Stimulated activated CD4-positive, alpha-beta T cell treated with anti-CD3 and anti-CD28 coated beads, TNF-alpha, amount 100 ng/mL, for 24 hours (primary cell): ENCODE data around the gene ADNP.
"Not testable (repeated sequence)": the region's sequence is repeated elsewhere in the genome, so short reads cannot be mapped to it uniquely, and the experiment has no call there.

ENCODE experiments used
- DNase-seq, 3 experiments: peaks; one replicate each; pipeline ENCODE4 v3.0.0-alpha.2; 2020; ENCODE audit warnings: low read depth in 3 of 3

The ADNP gene

DNA sequence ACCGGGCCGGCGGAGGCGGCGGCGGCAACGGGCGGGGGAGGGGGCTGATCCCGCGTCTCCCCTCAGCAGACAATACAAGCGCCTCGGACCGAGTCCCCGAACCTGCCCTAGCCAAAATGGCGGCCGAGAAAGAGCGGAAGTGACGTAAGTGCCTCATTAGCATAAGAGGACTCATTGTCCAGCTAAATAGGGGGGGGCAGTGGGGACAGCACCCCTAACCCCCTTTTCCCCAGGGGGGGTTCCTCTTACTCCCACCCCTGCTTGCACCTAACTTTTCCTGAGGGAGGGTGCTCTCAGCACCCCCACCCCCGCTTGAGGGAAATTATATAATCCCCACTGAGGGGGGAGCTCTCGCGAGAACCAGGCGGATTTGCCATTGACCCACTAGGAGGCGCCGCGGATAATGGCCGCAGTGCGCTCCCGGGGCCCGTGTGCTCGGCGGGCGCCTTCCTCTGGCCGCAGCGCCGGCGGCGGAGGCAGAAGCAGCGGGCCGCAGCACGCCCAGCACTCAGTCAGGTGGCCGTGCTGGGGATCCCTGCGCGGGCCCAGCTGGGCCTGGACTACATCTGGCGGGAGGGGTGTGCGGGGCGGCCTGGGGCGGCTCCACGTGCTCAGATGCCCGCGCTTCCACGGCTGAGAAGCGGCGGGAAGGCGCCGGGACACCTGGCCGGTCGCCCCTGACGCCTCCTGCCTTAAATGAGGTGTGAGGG, at the start of gene ADNP:
ADNP (minus strand) TSS at position 132 of the 710 bp plus-strand sequence. CDS start 27,441 bp downstream, outside the sequence.
- DNase-seq = peak; percentile 77 to 81 (median 80)

DNA sequence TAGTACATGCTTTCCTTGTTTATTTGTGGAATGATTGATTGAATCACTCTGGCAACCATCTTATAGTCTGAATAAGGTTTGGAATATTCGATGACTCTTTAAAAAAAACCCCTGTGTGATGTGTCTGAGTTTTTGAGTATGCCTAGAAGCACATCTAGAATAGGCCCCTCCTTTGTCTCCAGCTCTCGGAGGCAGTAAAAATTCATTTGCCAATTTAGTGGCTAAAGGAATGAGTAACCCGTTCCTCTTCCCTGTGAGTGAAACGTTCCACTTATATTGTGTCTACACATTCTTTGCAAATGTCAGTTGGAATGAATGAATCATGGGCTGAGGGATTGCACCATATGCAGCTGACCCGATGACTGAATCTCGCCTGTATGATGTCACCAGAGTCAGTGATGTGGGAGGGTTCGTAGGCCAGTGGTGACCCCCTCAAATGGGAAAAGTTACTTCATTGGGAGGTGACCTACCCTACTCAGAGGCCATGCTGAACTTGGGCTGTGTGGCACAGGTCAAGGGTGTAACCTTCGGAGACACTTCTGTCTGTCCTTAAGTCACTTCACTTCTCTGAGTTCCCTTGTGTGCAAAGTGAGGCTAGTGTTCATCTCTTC, 48.9 kb upstream of the ADNP start:
- peak in 1 of 3 experiments; percentile 33 for DNase-seq

DNA sequence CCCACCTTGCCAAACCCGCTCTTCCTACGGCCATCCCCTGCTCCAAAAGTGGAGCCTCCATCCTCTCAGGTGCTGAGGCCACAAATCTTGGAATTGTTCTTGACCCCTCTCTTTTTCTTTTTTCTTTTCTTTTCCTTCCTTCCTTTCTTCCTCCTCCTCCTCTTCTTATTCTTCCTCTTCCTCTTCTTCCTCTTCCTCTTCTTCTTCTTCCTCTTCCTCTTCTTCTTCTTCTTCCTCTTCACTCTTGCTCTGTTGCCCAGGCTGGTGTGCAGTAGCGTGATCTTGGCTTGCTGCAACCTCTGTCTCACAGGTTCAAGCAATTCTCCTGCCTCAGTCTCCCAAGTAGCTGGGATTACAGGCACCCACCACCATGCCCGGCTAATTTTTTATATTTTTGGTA, 47.3 kb upstream of the ADNP start:
- DNase-seq = not testable (repeated sequence)

DNA sequence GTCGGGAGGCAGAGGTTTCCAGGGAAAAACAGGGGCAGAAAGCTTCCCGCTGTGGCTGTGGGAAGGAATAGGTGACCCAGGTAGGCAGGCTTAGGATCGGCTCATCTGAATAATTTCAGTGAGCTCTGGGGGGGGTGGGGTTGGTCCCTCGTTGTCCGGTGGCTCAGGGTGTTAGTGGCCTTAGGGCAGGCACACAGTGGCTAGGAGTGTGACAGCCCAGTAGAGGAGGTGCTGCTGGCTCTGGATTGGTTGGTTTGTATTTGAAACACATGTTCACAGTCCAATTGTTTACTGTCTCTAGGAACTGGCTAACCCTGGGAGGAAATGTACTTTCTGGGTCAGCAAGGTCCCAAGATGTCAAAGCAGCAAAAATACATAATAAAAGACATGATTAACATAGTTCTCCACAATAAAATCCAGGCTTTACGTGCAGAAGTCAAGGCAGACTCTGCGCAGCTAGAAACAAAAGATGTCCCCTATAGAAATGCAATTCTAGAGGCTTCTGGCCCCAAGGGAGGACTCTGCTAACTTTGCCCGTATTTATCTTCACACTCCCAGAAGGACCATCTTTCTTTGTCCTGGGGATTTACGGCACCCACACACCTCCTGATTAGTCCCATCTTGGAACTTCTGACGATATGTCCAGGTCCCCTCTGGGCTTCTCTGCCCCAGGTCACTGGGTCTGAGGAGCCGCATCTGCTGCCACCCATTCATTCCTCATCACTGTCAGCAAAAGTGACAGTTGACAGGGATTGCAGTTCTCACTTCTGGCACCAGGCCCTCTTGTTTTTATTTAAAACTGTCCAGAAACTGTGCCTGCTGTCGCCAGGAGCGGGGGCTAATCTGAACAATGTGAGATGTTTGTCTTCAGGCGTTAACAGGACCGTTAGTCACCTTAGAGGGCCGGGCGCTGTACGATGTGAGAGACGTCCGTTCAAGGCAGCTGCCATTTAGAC, 46.1 kb upstream of the ADNP start:
- DNase-seq = no peak

DNA sequence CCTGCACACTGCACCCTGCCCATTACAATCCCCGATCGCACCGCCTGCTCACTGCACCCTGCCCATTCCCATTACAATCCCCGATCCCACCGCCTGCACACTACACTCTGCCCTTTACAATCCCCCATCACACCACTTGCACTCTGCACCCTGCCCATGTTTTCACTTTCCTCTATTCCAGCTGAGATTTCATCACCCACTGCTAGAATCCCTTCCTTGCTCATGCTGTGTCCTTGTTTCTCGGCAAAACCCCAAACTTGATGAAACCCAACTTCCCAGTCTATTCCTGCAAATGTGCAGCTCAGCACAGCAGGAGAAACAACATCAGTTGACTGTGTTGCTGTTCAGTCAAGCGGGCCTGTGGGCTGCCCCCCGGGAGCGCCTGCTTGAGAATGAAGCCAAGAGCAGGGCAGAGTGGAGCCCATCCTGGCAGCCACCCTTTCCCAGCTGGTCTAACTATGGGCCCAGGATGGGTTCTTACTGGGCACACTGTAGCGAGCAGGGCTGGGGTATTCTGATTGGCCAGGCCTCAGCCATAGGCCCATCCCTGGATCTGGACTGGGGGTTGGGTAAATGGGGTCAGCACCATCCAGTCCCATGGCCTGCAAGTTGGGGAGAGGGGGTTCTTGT, 44.6 kb upstream of the ADNP start:
- no peak for DNase-seq

DNA sequence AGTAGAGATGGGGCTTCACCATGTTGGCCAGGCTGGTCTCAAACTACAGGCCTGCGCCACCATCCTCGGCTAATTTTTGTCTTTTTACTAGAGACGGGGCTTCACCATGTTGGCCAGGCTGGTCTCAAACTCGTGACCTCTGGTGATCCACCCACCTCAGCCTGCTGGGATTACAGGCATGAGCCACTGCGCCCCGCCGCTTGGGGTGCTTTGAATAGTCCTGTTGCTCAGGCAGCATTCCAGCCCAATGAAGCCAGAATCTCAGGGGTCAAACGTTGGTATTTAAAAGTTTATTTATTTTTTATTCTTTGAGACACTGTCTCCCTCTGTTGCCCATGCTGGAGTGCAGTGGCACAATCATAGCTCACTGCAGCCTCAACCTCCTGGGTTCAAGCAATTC, 38.7 kb upstream of the ADNP start:
- no peak for DNase-seq

DNA sequence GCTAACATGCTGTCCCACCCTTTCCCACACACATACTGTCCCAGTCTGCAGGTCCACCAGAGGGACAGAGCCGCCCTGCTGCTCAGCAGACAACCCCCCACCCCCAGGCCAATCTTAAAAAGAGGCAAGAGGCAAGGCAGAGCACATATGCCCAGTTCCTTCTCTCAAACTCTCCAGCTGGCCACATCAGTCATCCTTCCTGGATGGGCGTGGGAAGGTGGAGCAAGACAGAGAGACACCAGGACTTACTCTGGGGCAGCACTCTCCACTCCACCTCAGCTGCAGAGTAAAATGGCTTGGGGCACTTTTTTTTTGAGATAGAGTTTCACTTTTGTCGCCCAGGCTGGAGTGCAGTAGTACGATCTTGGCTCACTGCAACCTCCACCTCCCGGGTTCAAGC, 38.2 kb upstream of the ADNP start:
- no peak for DNase-seq

DNA sequence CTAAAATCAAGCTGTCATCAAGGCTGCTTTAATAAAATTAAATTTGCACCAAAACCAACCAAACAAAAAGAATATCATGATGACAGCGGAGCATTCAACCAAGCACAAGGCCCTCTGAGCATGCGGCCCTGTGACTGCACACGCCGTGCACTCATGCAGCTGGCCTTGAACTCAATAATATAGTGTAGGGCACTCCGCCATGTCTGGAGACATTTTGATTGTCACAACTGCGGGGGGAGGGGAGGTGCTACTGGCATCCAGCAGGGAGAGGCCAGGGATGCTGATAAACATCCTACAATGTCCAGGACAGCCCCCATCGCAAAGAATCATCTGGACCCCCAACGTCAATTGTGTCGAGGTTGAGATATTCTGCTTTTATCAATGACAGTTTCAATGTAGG, 37.1 kb upstream of the ADNP start:
- DNase-seq = no peak

DNA sequence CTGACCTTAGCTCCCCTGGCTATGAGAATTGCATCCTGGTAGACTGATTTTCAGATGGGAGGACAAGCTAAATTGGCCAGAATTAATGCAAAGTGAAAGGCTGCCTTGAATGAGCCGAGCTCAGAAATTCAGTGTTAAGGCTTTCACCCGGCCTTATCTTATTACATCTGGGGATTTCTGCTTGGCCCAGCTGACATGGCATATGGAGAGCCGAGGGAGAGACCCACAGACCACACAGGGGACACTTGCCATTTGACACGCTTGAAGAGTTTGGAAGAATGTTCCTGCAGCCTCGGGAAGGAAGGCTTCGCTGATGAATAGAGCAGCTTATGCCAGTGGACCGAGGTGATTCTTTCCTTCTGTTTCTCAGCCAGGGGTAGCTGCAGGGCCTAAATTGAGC, 36.3 kb upstream of the ADNP start:
- DNase-seq = no peak

DNA sequence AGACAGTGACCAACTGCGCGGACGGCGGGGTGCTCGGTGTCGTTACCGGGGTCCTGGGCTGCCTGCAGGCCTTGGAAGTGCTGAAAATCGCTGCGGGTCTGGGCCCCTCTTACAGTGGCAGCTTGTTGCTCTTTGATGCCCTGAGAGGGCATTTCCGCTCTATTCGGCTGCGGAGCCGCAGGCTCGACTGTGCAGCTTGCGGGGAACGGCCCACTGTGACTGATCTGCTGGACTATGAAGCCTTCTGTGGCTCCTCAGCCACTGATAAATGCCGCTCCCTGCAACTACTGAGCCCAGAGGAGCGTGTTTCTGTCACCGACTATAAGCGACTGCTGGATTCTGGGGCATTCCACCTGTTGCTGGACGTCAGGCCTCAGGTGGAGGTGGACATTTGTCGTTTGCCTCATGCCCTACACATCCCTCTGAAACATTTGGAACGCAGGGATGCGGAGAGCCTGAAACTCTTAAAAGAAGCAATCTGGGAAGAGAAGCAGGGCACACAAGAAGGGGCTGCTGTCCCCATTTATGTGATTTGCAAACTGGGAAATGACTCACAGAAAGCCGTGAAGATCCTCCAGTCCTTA, 28.4 kb upstream of the ADNP start:
- DNase-seq = no peak

DNA sequence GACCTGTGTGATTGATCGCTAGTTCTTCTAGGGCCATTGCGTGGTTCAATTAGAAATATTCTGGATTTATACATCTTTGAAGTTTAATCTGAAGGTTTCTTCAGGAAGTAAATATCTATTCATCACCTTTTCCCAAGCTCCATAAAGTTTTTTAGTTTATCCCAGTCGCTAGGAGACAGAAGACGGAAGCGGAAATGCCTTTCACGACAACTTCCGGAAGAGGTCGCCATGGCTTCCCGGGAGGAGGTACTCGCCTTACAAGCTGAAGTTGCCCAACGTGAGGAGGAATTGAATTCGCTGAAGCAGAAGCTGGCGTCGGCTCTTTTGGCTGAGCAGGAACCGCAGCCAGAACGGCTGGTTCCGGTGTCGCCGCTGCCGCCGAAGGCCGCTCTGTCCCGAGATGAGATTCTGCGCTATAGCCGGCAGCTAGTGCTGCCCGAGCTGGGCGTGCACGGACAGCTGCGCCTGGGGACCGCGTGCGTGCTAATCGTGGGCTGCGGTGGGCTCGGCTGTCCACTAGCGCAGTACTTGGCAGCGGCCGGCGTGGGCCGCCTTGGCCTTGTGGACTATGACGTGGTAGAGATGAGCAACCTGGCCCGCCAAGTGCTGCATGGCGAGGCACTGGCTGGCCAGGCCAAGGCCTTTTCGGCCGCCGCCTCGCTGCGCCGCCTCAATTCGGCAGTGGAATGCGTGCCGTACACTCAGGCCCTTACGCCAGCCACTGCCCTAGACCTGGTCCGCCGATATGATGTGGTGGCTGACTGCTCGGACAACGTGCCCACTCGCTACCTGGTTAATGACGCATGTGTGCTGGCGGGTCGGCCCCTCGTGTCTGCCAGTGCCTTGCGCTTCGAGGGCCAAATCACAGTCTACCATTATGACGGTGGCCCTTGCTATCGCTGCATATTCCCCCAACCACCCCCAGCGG, 27.6 kb upstream of the ADNP start, which contains the start of gene MOCS3:
MOCS3 (plus strand) TSS at position 204 of the 928 bp plus-strand sequence; CDS start at position 229, 25 bp downstream.
- DNase-seq = peak; percentile 54 to 81 (median 66)

DNA sequence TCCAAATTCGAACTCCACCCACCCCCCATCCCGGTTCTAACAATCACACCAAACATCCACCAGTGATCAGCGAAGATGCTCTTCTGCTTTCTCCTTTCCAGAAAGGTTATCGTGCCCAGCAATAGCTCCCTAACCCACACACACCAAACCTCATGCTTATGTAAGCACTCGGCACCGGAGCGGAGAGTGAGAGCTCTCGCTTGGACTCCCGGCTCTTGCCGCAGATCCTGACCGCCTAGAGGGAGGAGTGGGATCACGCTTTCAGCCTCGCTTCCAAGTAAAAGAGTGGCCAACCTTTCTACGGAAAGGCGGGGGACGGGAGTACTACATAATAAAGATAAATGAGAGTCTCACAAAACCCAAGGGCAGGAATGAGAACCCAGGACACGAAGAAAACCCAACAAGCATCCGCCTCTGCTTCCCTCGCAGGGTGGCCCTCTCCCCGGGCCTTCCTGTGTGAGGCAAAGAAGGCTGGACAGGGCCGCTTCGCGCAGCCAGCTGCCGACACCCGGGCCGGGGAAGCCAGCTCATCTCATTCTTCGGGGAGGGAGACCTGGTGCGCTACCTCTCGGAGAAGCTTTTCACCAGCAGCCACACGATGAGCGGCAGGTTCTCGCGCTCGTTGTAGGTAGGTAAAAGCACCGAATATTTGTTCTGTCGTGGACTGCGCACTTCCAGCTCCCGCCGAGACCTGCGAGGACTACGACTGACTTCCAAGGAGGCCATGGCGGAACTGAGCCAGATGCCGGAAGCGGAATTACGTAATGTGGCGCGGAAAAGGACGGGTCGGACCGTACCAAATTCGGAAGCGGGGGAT, 26.8 kb upstream of the ADNP start, which contains the start of gene DPM1:
DPM1 (minus strand) TSS at position 735 of the 817 bp plus-strand sequence; CDS start at position 726, 9 bp downstream.
- peak; percentile 77 to 88 (median 82) for DNase-seq

DNA sequence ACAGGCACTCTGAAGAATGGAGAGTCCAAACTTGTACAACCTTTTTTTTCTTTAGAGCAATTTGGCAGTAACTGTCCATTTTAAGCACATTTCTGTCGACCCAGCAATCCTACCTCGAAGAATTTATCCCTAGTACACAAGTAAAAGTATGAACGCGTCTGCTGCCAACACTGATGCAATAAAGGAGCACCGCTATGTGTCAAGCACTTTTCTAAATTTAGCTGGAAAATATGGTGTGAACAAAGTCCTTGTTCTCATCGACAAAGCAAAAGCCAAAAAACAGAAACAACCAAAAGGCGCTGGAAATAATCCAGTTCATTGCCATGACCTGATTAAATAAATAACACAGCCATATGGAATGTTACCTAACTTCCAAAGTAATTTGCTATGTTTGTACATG, 26.0 kb upstream of the ADNP start:
- DNase-seq = no peak

DNA sequence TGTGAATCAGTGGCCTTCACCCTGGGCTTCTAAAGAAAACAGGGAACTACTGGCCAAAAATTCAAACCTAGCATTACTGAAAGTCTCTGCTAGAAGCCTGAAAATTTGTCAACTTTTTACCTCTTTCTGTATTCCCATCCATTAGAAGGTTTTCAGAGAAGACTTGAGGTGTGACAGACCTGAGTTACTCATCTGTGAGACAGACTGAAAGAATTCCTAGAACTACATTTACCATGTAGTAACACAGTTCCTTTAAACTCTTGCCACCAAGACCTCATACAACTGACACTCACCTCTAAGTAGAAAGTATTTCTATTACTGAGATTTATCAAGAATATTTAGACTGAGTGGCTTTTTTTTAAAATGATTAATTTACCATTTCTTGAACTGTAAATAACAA, 22.6 kb upstream of the ADNP start:
- DNase-seq = no peak

DNA sequence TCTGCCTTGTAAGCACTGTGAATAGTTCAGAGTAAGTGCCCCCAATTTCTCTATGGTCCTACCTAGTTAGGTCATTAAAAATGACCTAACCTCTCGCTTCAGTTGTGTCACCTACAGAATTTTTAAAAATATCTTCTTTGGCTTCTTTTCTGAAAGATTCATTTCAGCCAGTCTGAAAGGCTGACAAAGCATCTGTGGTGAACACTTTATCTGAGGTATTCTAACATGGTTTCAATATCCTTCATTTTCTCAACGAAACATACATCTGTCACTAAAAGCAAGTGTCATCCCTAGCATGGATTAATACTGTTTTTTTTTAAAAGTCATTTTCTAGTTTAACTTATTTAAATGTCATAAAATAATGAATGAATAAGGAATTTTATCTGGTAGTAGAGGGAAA, 22.0 kb upstream of the ADNP start:
- no peak for DNase-seq

DNA sequence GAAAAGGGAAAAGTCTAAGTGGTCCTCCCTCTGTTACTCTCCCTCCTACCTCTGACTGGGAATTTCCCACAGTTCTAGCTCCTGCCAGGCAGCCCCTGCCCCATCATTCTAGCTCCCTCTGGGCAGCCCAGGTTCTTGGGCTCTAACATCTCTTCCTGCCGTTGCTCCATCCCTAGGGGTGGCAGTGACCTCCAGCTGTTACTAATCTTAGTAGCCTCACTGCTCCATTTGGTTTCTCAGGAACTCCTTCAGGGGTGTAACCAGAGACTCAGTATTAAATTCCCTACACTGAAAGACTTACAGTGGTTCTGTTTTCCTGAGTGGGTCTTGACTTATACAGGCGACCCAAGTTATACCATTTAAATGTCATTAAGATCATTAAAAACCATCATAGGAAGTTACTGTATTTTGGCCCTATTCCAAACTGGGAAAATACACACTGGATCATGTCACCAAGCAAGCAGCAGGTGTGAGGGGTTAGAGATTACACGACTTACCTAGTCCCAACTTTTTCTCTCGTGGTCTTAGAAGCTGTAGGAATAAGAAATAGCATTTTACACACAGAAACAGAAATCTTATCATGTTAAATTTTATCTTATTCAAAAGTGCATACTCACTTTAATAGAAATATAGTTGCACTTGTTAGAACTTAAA, 17.0 kb upstream of the ADNP start:
- DNase-seq = no peak

DNA sequence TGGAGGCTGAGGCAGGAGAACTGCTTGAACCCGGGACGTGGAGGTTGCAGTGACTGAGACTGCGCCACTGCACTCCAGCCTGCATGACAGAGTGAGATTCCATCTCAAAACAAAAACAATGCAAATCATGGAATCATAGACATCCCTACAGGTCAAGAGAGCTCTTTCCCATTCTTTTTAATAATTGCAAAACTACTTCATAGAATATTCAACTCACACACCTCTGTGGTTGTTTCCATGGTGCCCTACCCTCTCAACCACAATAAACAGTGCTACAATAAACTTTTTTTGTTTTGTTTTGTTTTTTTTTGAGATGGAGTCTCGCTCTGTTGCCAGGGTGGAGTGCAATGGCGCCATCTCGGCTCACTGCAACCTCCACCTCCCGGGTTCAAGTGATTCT, 11.8 kb upstream of the ADNP start:
- no peak for DNase-seq

DNA sequence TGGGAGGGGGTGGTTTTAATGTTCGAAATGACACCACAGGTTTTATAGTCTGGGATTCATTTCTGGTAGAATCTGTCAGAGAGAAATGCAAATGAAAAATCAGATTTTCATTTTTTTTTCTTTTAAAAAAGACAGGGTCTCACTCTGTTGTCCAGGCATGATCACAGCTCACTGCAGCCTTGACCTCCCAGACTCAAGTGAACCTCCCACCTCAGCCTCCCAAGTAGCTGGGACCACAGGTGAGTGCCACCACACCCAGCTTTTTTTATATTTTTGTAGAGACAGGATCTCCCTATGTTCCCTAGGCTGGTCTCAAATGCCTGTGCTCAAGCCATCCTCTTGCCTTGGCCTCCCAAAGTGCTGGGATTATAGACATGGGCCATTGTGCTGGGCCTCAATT, 2.4 kb upstream of the ADNP start:
- no peak for DNase-seq
